Daoy (cell line): ENCODE data around the gene POLD2. TPM values are rescaled to one million over a fixed set of nuclear protein-coding genes. Genes with fewer than 3 reads are reported as not detected.
A peak's percentile ranks its signal among the peaks of the same experiment; 100 is the strongest.

Experiments used
- DNase-seq: peaks from one replicate; pipeline ENCODE4 v3.0.0-alpha.2; 2015; ENCODE audit warnings: low read depth
- total RNA-seq: library from RNA; depleted of rRNA; stranded (reverse); fragments of >200 nt; shearing (Covaris generic); gene quantifications from 2 replicates; pipeline ENCODE4 v1.2.3, GENCODE V29; 2014

POLD2 gene
- total RNA-seq, 1 experiment from 2014 or later, result 204 TPM

- no peak for DNase-seq
Observed at GRCh38 chr7:44152971-44153947, 29.9 kb upstream of the POLD2 start.

- DNase-seq, result no peak
Observed at GRCh38 chr7:44151956-44152355, 28.6 kb upstream of the POLD2 start.

GRCh38 chr7:44150966-44151941 lies 27.9 kb upstream of the POLD2 start:
- DNase-seq, result no peak

GRCh38 chr7:44150466-44150832 lies 27.1 kb upstream of the POLD2 start:
- DNase-seq, result no peak

DNA sequence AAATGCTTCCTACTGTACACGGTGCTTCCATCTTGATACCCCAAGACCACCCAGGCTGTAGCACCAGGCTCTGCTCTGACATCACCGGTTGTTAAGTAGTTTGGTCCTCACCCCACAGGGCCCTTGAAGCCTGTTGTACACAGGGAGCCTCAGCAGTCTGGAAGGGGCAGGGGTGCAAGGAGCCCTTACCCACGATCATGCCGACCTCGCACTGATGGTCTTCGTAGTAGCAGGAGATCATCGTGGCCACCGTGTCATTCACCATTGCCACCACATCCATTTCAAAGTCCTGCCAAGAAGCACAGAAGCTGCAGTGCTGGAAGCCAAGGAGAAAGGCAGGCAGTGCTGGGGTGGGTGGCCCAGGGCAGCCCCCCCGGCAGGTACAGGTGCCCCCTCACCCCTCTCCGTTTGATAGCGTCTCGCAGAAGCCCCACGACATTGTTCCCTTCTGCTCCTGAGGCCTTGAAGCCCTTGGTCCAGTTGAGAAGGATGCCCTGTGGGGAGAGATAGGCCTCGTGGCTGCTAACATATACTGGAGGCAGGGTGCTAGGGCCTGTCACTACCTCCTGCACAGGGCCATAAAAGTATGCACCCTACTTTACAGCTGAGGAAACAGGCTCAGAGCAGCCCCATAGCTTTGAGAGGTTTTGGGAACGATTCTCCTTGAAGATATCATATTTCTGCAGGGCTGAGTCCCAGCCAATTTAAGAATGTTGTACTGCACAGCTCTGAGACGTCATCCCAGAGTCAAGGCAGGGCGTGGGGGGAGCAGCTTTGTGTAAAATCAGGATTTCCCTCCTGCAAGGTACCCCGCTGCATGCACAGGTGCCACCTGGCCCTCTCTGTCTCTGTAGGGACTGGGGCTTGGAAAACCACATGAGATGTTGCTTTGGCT lies 26.5 kb upstream of the POLD2 start:
- no peak for DNase-seq

DNA sequence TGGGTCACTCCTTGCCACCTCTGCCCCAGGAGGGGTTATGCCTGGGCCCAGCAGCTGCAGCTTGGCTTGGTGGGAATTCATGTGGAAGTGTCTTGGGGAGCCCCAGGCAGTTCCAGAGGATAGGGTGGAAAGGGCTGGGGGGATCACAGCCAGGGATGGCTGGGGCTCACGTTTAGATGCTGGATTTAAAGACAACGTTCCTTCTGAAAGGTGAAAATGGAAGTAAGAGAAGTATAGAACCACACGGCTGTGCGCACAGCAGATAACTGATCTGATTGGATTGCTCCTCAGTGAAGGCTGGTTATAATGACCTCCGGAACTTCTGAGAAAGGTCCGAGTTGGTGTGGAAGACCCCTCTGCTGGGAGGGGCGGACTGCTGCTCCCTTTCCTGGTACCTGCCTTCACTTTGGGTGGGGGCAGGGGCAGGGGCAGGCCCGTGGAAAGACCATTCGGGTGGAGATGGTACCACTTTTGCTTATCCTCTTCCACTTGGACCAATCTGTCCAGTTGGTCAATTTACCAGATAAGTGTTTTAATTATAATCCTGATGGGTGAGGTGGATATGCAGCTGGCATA lies 25.7 kb upstream of the POLD2 start:
- DNase-seq, result no peak

GRCh38 chr7:44148166-44148565 lies 24.8 kb upstream of the POLD2 start:
- no peak for DNase-seq

DNA sequence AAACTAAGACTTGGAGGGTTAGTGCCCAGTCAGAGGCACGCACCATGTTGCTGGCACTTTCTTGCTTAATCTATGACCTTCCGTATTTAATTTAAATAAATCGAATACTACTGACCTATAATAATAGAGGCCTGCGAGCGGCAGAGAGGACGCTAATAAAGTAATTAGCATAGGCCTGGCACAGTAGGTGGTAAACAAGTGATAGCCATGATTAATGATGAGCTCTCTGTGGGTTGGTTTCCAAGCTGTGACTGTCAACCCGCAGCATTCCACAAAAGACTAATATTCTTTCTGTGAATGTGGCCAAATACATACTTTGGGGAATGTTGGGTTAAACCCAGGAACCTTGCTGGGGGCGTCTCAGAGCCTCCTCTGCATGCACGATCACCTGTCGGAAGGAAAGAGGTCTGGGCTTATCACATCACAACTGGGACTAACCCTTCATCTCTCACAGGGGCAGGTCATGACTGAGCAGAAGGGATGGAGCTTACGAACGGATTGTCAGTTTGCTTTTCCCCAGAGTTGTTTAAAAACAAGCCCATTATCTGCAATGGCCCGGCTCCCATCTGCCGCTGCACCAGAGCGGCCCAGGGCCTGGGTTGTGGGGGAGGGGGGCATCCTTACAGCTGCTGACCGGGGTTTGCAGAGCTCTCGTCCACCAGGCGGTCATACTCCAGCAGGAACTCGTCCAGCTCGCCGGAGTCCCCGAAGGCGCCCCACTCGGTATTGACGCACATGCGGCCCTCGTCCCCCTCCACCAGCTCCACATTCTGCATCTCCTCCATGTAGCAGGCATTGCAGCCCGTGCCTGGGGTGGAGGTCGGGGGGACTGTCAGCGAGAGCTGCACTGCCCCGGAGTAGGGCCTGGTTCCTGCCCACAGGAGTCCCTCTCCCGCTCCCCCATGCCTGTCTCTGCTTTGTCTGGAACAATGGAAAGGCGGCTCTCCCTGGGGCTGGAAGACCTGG lies 24.0 kb upstream of the POLD2 start:
- DNase-seq, result no peak

DNA sequence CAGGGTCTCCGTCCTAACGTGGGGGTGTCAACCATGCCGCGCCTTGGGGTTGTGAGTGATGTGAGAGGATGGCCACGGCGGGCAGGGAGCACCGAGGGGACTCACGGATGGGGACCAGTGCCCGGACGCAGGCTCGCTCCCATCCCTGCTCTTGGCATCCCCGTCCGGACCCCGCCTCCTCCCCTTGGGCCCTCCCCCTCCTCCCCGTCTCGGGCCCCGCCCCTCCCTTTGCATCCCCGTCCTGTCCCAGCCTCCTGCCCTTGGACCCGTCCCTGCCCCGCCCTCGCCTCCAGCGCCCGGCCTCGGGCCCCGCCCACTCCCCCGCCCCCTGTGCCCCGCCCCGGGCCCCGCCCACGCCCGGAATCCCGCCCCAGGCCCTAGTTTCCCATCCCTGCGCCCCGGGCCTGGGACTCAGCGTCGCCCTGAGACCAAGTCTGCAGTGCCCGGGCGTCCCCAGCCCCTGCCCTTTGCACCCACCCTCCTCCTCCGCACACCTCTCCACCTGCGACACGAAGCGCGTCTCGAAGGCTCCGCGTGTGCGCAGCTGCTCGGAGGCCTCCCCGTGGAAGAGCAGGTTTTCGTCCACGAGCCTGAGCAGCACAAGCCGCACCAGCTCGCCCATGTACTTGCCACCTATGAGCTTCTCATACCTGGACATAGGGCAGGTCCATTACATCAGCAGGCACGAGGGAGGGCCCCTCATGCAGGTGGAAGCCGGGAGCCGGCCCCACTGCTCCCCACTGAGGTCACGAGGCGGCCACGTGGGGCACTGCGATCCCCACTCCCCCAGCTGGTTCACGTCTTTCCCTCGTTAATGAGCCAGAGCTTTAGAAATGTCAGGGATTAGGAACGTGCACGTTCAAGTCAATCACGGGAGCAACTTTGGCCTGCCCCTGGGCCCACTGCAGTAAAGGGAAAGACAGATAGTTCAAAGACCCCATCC lies 22.9 kb upstream of the POLD2 start:
- peak; percentile 86 for DNase-seq

DNA sequence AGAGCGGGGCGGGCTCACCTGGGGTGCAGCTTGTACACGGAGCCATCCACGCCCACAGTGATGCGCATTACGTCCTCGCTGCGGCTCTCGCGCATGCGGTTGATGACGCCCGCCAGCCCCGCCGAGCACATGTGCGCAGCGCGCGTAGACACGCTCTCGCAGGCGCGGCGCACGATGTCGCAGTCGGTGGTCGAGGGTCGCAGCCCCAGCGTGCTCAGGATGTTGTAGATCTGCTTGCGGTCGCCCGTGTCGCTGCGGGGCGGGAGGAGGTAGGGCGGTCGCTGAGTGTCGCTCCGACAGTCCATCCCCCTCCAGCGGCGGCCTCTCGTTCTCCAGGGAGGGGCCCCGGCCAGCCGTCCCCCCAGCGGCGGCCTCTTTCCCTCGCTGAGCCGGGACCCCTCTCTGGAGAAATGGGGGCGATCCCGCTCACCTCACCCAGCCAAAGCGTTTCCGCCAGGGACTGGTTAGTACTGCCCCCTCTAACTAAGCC lies 22.2 kb upstream of the POLD2 start:
- no peak for DNase-seq

- peak; percentile 10 for DNase-seq
Observed at GRCh38 chr7:44144968-44145478, 21.7 kb upstream of the POLD2 start.

GRCh38 chr7:44144426-44144967 lies 21.1 kb upstream of the POLD2 start:
- DNase-seq, result no peak

- no peak for DNase-seq
Observed at GRCh38 chr7:44143646-44144250, 20.4 kb upstream of the POLD2 start.

- DNase-seq, result no peak
Observed at GRCh38 chr7:44142028-44142427, 18.7 kb upstream of the POLD2 start.

DNA sequence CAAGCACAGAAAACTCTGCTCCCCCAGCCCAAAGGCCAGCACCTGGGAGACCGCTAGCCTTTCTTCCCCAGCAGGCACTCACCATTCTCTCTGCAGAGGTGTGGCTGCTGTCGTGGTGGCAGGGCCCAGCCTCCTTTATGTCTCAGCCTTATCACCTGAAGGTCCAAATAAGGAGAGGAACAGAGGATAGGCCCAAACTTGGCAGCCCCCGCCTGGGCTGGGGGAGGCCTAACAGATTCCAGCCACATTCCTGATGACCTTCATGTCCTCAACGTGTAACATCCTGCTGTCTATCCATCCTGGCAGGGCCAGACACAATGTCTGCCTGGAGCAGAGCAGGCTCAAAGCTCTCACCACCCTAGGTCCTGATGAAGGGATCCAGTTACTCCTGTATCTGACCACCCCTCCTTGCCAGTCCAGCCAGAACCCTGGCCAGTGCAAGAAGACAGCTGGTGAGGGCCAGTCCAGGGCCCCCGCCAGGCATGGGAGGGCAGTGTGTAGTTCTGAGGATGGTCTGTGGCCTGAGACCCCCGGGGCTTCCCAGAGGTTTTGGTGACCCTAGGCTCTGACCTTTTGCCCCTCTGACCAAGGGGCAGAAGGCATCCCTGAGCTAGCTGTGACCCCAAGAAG lies 18.0 kb upstream of the POLD2 start, which contains the start of gene MYL7:
Gene MYL7, minus strand, starts transcription at position 112 of the 630 bp plus-strand sequence. Its CDS starts 27 bp downstream, at position 85.
- DNase-seq, result no peak

DNA sequence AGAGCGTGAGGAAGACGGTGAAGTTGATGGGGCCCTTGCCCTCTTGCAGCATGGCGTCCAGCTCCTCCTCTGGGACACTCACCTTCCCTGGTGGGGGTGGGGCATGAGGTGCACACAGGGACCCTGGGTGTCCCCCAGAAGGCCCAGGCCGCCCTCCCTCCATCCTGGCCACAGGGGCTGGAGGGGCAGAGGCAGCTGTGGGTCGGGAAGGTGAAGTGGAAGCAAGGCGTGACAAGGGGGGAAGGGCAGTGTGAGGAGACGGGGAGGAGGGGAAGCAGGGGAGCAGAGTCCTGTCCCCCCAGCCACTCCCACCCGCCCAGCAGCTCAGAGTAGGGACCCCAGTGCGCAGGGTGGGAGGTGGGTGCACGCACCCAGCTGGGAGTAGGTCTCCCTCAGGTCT lies 17.0 kb upstream of the POLD2 start:
- no peak for DNase-seq
